Cardiac muscle cell (in vitro differentiated cells and primary cell): ENCODE results near the gene CHST11. TPM values are rescaled to one million over a fixed set of nuclear protein-coding genes. Genes with fewer than 3 reads are reported as not detected.

Experiments used
- DNase-seq, 2 donors: peaks; one replicate each; pipeline versions ENCODE4 v3.0.0 to v3.0.0-alpha.2; 2010 to 2017; ENCODE audit warnings: low read depth in 1 of 2, low spot score in 1 of 2
- H3K27ac ChIP-seq: fragments of 200-600 bp; sonication (generic); 2 replicates; pipeline ENCODE4 v1.5.1; 2016
- H3K27me3 ChIP-seq: fragments of 200-600 bp; sonication (generic); 2 replicates; pipeline ENCODE4 v1.6.0; 2016; ENCODE audit warnings: control low read depth
- H3K36me3 ChIP-seq: fragments of 200-600 bp; sonication (generic); 2 replicates; pipeline ENCODE4 v1.5.1; 2016; ENCODE audit warnings: control low read depth
- H3K4me1 ChIP-seq: fragments of 200-600 bp; sonication (generic); 2 replicates; pipeline ENCODE4 v1.8.1; 2017; ENCODE audit warnings: low read depth, mild to moderate bottlenecking, mixed run types
- H3K4me3 ChIP-seq: fragments of 200-600 bp; sonication (generic); 2 replicates; pipeline ENCODE4 v1.5.1; 2016; ENCODE audit warnings: mild to moderate bottlenecking
- H3K9me3 ChIP-seq: fragments of 200-600 bp; sonication (generic); 2 replicates; pipeline ENCODE4 v1.5.1; 2017; ENCODE audit warnings: low read depth, mild to moderate bottlenecking, control low read depth
- polyA plus RNA-seq: library from polyadenylated mRNA; unstranded; fragments of >200 nt; fragmentation: Nextera tagmentation; extraction: Ambion mirVana; gene quantifications from 2 replicates; pipeline ENCODE4 v1.2.1, GENCODE V29; 2016
- total RNA-seq: library from RNA; depleted of rRNA; stranded (reverse); fragments of >200 nt; gene quantifications from 2 replicates; pipeline ENCODE4 v1.2.3, GENCODE V29; 2016
- TF ChIP-seq, protein P1 (sequence below): IDR thresholded peaks from 2 replicates; pipeline ENCODE4 v1.5.1; 2012; ENCODE audit warnings: low read depth, mild to moderate bottlenecking, low read length

CHST11 gene
- total and polyA plus RNA-seq, 2 experiments from 2014 or later: 24.2 to 39.8 TPM

DNA sequence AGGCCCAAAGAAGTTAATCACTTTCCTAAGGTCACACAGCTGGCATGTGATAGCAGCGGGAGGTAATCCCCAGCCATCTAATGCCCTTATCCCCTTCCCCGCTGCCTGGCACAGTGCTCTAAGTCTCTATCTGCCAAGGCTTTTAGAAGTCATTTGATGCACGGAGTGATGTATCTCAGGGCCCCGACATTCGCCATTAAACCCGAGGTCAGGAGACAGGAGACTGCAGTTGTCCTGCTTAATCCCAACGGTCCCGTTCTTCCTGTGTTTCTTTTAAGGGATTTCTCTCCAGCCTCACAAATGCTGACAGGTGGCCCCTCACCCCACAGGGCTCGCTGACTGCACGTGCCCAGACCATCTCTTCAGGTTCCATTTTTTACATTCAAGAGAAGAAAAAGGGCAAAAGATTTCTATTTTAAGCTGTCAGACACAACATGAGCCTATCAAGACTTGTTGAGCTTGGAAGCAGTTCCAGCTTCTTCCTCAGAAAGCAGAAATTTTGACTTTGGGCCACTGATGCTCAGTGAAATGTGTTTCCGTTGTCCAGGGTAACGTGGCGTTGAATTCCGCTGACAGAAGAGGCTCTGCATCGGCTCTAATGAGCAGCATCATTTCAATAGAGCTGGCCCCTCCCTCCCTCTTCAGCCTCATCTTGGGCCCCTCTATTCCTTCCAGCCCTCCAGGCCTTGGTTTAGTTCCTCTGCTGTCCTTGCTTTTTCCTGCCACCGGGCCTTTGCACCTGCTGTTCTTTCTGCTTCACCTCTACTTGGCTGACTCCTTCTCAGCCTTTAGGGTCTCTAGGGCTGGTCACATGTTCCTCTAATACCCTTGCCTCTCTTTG lies 171.5 kb downstream of the CHST11 start:
- H3K4me3 ChIP-seq: no peak overlapping the region
- H3K36me3 ChIP-seq: no peaks in the 10 kb centered on the region
- no peak overlapping the region for H3K27ac ChIP-seq
- H3K27me3 ChIP-seq: no peaks in the 10 kb centered on the region
- H3K9me3 ChIP-seq: no peaks in the 10 kb centered on the region
- H3K4me1 ChIP-seq: peaks cover 12% of the 10 kb centered on the region
- no peak for DNase-seq
- TF ChIP-seq, protein P1, sequence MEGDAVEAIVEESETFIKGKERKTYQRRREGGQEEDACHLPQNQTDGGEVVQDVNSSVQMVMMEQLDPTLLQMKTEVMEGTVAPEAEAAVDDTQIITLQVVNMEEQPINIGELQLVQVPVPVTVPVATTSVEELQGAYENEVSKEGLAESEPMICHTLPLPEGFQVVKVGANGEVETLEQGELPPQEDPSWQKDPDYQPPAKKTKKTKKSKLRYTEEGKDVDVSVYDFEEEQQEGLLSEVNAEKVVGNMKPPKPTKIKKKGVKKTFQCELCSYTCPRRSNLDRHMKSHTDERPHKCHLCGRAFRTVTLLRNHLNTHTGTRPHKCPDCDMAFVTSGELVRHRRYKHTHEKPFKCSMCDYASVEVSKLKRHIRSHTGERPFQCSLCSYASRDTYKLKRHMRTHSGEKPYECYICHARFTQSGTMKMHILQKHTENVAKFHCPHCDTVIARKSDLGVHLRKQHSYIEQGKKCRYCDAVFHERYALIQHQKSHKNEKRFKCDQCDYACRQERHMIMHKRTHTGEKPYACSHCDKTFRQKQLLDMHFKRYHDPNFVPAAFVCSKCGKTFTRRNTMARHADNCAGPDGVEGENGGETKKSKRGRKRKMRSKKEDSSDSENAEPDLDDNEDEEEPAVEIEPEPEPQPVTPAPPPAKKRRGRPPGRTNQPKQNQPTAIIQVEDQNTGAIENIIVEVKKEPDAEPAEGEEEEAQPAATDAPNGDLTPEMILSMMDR: no peak

DNA sequence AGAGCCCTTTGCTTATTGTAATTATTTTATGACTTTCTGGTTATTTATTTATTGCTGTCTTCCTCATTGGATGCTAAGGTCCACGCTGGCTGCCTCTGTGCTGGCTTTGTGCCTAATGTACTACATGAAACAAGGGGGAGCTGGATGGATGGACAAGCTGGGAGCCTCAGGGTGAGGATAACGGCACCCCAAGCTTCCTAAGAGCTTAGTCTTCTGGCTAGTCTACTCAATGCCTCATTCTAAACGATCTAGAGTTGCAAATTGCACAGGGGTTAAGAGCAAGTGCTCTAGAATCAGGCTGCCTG lies 172.0 kb downstream of the CHST11 start:
- Histone ChIP-seq H3K27ac (no peak overlapping the region), H3K36me3 (no peaks in the 10 kb centered on the region), H3K27me3 (no peaks in the 10 kb centered on the region), H3K4me1 (peaks cover 12% of the 10 kb centered on the region), H3K4me3 (no peak overlapping the region), H3K9me3 (no peaks in the 10 kb centered on the region)
- no peak for DNase-seq
- TF ChIP-seq, protein P1: no peak

DNA sequence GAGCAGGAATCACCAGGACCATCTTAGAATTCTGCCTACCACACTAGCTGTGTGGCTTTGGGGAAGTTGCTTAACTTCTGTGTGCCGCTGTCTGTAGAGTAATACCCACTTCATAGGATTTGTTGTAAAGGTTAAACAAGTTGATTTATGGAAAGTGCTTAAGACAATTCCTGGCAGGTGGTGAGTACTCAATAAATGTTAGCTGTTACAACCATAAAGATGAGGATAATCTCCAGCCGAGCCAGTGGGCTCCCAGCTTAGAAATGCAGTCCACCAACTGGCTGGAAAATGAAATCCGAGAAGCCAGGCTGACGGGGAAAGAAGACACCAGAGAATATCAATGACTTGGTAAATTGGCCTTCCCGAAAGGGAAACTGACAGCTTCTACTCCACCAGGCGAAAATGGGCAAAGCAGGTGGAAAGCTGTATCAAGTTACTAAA lies 173.5 kb downstream of the CHST11 start:
- Histone ChIP-seq H3K4me3 (no peak overlapping the region), H3K27me3 (no peaks in the 10 kb centered on the region), H3K36me3 (no peaks in the 10 kb centered on the region), H3K9me3 (no peaks in the 10 kb centered on the region), H3K4me1 (peaks cover 12% of the 10 kb centered on the region), H3K27ac (no peak overlapping the region)
- DNase-seq: no peak
- TF ChIP-seq, protein P1: no peak

DNA sequence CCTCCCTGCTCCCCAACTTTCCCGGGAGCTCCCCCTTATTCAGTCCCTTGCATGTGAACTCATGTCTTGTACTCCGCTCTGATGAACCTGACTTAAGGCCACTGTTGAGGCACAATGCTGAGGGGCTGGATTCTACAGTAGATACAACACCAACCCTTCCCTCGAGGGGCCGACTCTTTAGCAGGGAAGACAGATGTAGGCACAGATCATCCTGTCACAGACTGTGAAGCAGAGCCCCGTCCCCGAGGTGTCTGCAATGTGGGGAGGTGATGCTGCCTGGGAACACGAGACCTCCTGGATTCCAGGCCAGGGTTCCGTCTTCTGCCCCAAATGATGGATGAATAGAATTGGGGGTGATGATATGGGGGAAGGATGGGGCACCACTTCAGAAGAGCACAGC lies 175.1 kb downstream of the CHST11 start:
- H3K4me1 ChIP-seq: peaks cover 12% of the 10 kb centered on the region
- TF ChIP-seq, protein P1: no peak
- H3K36me3 ChIP-seq: no peaks in the 10 kb centered on the region
- H3K4me3 ChIP-seq: no peak overlapping the region
- H3K27me3 ChIP-seq: no peaks in the 10 kb centered on the region
- no peak for DNase-seq
- H3K9me3 ChIP-seq: no peaks in the 10 kb centered on the region
- H3K27ac ChIP-seq: no peak overlapping the region

DNA sequence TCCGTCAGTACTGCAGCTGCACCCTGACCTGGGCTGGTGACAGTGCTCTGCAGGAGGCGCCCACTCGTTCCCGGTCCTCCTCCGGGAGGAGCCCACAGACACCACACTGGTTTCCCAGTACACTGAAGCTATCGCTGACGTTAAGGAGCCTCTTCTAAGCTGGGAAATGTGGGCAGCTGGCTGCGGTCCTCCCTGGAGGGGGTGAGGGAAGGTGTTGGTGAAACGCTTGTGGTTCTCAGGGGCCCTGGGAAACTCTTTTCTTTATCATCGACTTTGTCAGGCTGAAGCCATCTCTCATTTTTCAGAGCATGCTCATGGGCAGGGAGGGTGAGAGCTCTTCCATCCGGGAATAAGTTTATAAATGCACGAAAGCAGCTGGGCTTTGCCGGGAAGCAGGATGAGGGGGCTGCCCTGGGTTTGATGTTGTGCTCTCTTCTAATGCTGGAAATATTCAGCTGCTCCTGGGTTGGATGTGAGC lies 176.0 kb downstream of the CHST11 start:
- peak in 1 of 2 donors; percentile 88 for DNase-seq
- Histone ChIP-seq H3K36me3 (no peaks in the 10 kb centered on the region), H3K4me3 (no peak overlapping the region), H3K9me3 (no peaks in the 10 kb centered on the region), H3K27ac (no peak overlapping the region), H3K27me3 (no peaks in the 10 kb centered on the region), H3K4me1 (peaks cover 15% of the 10 kb centered on the region)
- TF ChIP-seq, protein P1: no peak
